ENCODE data around the gene STEAP3. TPM values are rescaled to one million over a fixed set of nuclear protein-coding genes. Genes with fewer than 3 reads are reported as not detected.

STEAP3 gene
- total RNA-seq, 1 experiment from 2014 or later, result 30.5 TPM

- TF ChIP-seq CTCF (IDR thresholded peaks at IDR 0.05; ENCODE audit: unreplicated experiment), result no peak
- CTCF ChIA-PET, result no interaction called here
- intact Hi-C loops (cut with micrococcal nuclease; ENCODE audit: unreplicated experiment), result loop anchor here (10.0 kb wide), 1 partner anchor 95 kb away; no protein-coding TSS in a partner anchor
- Mint-ChIP-seq H3K27ac (ENCODE audit: unreplicated experiment) (no peak overlapping the region), H3K36me3 (ENCODE audit: insufficient read depth, unreplicated experiment) (peaks cover 4% of the 10 kb centered on the region), H3K4me3 (ENCODE audit: low read depth, unreplicated experiment) (no peak overlapping the region), H3K9me3 (ENCODE audit: low read depth, unreplicated experiment) (no peaks in the 10 kb centered on the region), H3K4me1 (ENCODE audit: low read depth, unreplicated experiment) (peaks cover 6% of the 10 kb centered on the region), H3K27me3 (ENCODE audit: unreplicated experiment) (no peaks in the 10 kb centered on the region)
- no peak for DNase-seq
- BruUV-seq (replicated peaks), result no TSS peak
Measured at GRCh38 chr2:119179991-119180390, 43.6 kb upstream of the STEAP3 start.

- intact Hi-C loops (cut with micrococcal nuclease; ENCODE audit: unreplicated experiment), result no loop called here
- no peaks in the 10 kb centered on the region for H3K27me3 Mint-ChIP-seq (ENCODE audit: unreplicated experiment)
- no peaks in the 10 kb centered on the region for H3K9me3 Mint-ChIP-seq (ENCODE audit: low read depth, unreplicated experiment)
- H3K27ac Mint-ChIP-seq (ENCODE audit: unreplicated experiment), result no peak overlapping the region
- CTCF ChIA-PET, result no interaction called here
- no peak overlapping the region for H3K4me3 Mint-ChIP-seq (ENCODE audit: low read depth, unreplicated experiment)
- no peak for TF ChIP-seq CTCF (IDR thresholded peaks at IDR 0.05; ENCODE audit: unreplicated experiment)
- DNase-seq, result no peak
- BruUV-seq (replicated peaks), result no TSS peak
- peaks cover 6% of the 10 kb centered on the region for H3K4me1 Mint-ChIP-seq (ENCODE audit: low read depth, unreplicated experiment)
- peaks cover 4% of the 10 kb centered on the region for H3K36me3 Mint-ChIP-seq (ENCODE audit: insufficient read depth, unreplicated experiment)
Measured at GRCh38 chr2:119180892-119181291, 42.7 kb upstream of the STEAP3 start.

- CTCF ChIA-PET, result no interaction called here
- no peaks in the 10 kb centered on the region for H3K9me3 Mint-ChIP-seq (ENCODE audit: low read depth, unreplicated experiment)
- H3K36me3 Mint-ChIP-seq (ENCODE audit: insufficient read depth, unreplicated experiment), result peaks cover 4% of the 10 kb centered on the region
Measured at GRCh38 chr2:119181391-119181790, 42.2 kb upstream of the STEAP3 start.

GRCh38 chr2:119181791-119182445 lies 41.7 kb upstream of the STEAP3 start:
- BruUV-seq (replicated peaks), result no TSS peak
- CTCF ChIA-PET, result interaction anchor here (0.5 kb wide), 1 partner anchor 14 kb away, joined by 3 read pairs; no protein-coding TSS in a partner anchor
- Mint-ChIP-seq H3K27ac (ENCODE audit: unreplicated experiment) (no peak overlapping the region), H3K27me3 (ENCODE audit: unreplicated experiment) (no peaks in the 10 kb centered on the region), H3K4me3 (ENCODE audit: low read depth, unreplicated experiment) (no peak overlapping the region), H3K36me3 (ENCODE audit: insufficient read depth, unreplicated experiment) (peaks cover 4% of the 10 kb centered on the region), H3K9me3 (ENCODE audit: low read depth, unreplicated experiment) (no peaks in the 10 kb centered on the region), H3K4me1 (ENCODE audit: low read depth, unreplicated experiment) (peaks cover 6% of the 10 kb centered on the region)
- intact Hi-C loops (cut with micrococcal nuclease; ENCODE audit: unreplicated experiment), result no loop called here
- DNase-seq, result no peak
- no peak for TF ChIP-seq CTCF (IDR thresholded peaks at IDR 0.05; ENCODE audit: unreplicated experiment)

More at GRCh38 chr2:119181391-119181790, 42.2 kb upstream of the STEAP3 start:
- Mint-ChIP-seq H3K27ac (ENCODE audit: unreplicated experiment) (no peak overlapping the region), H3K4me3 (ENCODE audit: low read depth, unreplicated experiment) (no peak overlapping the region), H3K27me3 (ENCODE audit: unreplicated experiment) (no peaks in the 10 kb centered on the region), H3K4me1 (ENCODE audit: low read depth, unreplicated experiment) (peaks cover 6% of the 10 kb centered on the region)
- TF ChIP-seq CTCF (IDR thresholded peaks at IDR 0.05; ENCODE audit: unreplicated experiment), result no peak
- DNase-seq, result no peak
- intact Hi-C loops (cut with micrococcal nuclease; ENCODE audit: unreplicated experiment), result no loop called here
- no TSS peak for BruUV-seq (replicated peaks)

Measured in Calu3 (cell line).